ENCODE measurements around the gene COL6A5. TPM values are rescaled to one million over a fixed set of nuclear protein-coding genes. Genes with fewer than 3 reads are reported as not detected.
"Not testable (repeated sequence)": the region's sequence is repeated elsewhere in the genome, so short reads cannot be mapped to it uniquely, and the experiment has no call there.

COL6A5 gene
- total RNA-seq, 1 experiment from 2014 or later = 0.32 TPM

DNA sequence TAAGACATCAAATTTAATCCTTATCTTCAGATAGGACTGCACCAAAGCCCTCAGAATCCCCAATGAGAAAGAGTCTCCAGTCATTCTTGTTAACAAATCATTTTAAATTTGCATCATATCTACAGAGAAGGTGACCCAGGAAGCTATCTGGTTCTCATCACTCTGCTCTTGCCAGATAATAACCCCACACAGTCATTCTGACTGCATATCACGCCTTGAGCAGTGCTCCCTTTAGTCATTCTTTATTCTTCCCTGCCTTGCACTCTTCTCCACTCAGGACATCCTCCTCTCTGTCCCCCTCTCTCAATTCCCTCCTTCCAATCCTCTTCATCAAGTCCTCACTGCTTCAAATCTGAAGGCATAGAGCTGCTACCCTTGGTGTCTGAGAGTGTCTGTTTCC is 87.8 kb downstream of the COL6A5 start:
- H3K9me3 ChIP-seq (ENCODE audit: low read depth, low read length, poor library complexity, severe bottlenecking) = no peaks in the 10 kb centered on the region
- no peak for DNase-seq (ENCODE audit: low spot score)
- H3K36me3 ChIP-seq (ENCODE audit: insufficient read depth, low read length, poor library complexity, severe bottlenecking) = no peaks in the 10 kb centered on the region
- no peak overlapping the region for H3K27ac ChIP-seq (ENCODE audit: low read depth, low read length, poor library complexity, severe bottlenecking)
- TF ChIP-seq EZH2 (IDR thresholded peaks at IDR 0.05; ENCODE audit: borderline replicate concordance, low read depth, low read length, poor library complexity, severe bottlenecking) = no peak
- TF ChIP-seq, protein P1, sequence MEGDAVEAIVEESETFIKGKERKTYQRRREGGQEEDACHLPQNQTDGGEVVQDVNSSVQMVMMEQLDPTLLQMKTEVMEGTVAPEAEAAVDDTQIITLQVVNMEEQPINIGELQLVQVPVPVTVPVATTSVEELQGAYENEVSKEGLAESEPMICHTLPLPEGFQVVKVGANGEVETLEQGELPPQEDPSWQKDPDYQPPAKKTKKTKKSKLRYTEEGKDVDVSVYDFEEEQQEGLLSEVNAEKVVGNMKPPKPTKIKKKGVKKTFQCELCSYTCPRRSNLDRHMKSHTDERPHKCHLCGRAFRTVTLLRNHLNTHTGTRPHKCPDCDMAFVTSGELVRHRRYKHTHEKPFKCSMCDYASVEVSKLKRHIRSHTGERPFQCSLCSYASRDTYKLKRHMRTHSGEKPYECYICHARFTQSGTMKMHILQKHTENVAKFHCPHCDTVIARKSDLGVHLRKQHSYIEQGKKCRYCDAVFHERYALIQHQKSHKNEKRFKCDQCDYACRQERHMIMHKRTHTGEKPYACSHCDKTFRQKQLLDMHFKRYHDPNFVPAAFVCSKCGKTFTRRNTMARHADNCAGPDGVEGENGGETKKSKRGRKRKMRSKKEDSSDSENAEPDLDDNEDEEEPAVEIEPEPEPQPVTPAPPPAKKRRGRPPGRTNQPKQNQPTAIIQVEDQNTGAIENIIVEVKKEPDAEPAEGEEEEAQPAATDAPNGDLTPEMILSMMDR (conservative IDR thresholded peaks at IDR 0.05; ENCODE audit: low read depth, low read length) = no peak
- H3K27me3 ChIP-seq (replicated peaks; ENCODE audit: insufficient read depth, low read depth, low read length, poor library complexity) = peaks cover 17% of the 10 kb centered on the region
- CTCF ChIA-PET = no interaction called here
- POLR2A ChIA-PET (ENCODE audit: low non-redundant PET) = no interaction called here
- intact Hi-C loops (cut with micrococcal nuclease; ENCODE audit: unreplicated experiment) = no loop called here
- H3K4me1 ChIP-seq (ENCODE audit: insufficient read depth, low read length, poor library complexity, severe bottlenecking) = no peaks in the 10 kb centered on the region
- H3K4me3 ChIP-seq (ENCODE audit: low read depth, low read length, poor library complexity, severe bottlenecking) = no peak overlapping the region
- no TSS peak for BruUV-seq (replicated peaks)

DNA sequence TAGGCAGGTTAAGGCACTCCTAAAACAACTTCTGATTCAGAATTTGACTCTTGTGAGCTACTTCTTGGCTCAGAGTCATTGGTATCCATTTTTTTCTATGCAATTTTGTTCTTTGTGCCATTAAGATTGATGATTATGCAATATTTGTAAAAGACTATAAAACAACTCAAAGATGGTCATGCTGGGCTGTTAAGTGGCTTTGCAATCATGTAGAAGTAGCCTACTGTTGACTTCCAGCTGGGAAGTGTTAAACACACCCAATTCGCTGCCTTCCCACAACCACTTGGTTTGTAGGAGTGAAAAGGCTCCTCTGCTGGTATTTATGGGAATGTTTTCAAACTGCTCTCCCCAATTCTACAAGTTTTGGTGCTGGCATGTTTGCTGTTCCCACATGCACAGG is 96.8 kb downstream of the COL6A5 start:
- DNase-seq (ENCODE audit: low spot score) = peak; percentile 71
- Histone ChIP-seq H3K36me3 (ENCODE audit: insufficient read depth, low read length, poor library complexity, severe bottlenecking) (no peaks in the 10 kb centered on the region), H3K27ac (ENCODE audit: low read depth, low read length, poor library complexity, severe bottlenecking) (no peak overlapping the region), H3K4me1 (ENCODE audit: insufficient read depth, low read length, poor library complexity, severe bottlenecking) (no peaks in the 10 kb centered on the region), H3K27me3 (replicated peaks; ENCODE audit: insufficient read depth, low read depth, low read length, poor library complexity) (peaks cover 27% of the 10 kb centered on the region), H3K9me3 (ENCODE audit: low read depth, low read length, poor library complexity, severe bottlenecking) (no peaks in the 10 kb centered on the region), H3K4me3 (ENCODE audit: low read depth, low read length, poor library complexity, severe bottlenecking) (no peak overlapping the region)
- no TSS peak for BruUV-seq (replicated peaks)
- TF ChIP-seq EZH2 (IDR thresholded peaks at IDR 0.05; ENCODE audit: borderline replicate concordance, low read depth, low read length, poor library complexity, severe bottlenecking) = no peak
- TF ChIP-seq, protein P1 (conservative IDR thresholded peaks at IDR 0.05; ENCODE audit: low read depth, low read length) = no peak
- intact Hi-C loops (cut with micrococcal nuclease; ENCODE audit: unreplicated experiment) = no loop called here
- ChIA-PET CTCF (no interaction called here), POLR2A (ENCODE audit: low non-redundant PET) (no interaction called here)

DNA sequence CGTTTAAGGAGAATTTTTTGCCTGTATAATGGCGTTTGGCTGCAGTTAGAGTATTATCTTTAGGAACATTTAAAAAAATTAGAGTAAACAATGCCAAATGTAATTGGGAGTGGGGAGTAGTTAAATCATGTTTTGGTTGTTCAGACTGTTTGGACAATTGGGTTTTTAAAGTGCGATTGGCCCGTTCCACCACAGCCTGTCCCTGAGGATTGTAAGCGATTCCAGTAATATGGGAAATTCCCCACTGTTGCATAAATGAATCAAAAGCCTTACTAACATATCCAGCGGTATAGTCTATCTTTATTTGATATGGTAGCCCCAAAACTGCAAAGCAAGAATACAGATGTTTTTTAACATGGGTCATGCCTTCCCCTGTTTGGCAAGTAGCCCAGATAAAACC is 101.4 kb downstream of the COL6A5 start:
- H3K4me3 ChIP-seq (ENCODE audit: low read depth, low read length, poor library complexity, severe bottlenecking); H3K4me1 ChIP-seq (ENCODE audit: insufficient read depth, low read length, poor library complexity, severe bottlenecking); H3K27me3 ChIP-seq (replicated peaks; ENCODE audit: insufficient read depth, low read depth, low read length, poor library complexity); BruUV-seq (replicated peaks); CTCF ChIA-PET; H3K27ac ChIP-seq (ENCODE audit: low read depth, low read length, poor library complexity, severe bottlenecking); H3K36me3 ChIP-seq (ENCODE audit: insufficient read depth, low read length, poor library complexity, severe bottlenecking); H3K9me3 ChIP-seq (ENCODE audit: low read depth, low read length, poor library complexity, severe bottlenecking); POLR2A ChIA-PET (ENCODE audit: low non-redundant PET); intact Hi-C loops (cut with micrococcal nuclease; ENCODE audit: unreplicated experiment); DNase-seq (ENCODE audit: low spot score): not testable (repeated sequence)

DNA sequence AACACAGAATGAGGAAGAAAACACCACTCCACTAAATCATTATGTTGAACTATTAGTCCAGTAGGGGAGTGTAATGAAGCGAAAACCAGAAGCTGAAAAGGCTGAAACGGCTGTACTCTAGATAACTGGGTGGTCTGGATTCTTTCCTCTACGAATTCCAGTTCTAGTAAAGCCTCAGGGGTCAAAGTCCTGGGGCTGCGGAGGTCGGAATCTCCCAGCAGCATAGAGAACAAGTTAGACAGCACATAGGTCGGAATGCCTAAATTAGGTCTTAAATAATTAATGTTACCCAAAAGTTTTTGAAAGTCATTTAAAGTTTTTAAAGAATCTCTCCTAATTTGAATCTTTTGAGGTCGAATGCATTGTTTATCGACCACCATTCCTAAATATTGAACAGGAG is 102.7 kb downstream of the COL6A5 start:
- H3K27me3 ChIP-seq (replicated peaks; ENCODE audit: insufficient read depth, low read depth, low read length, poor library complexity); H3K9me3 ChIP-seq (ENCODE audit: low read depth, low read length, poor library complexity, severe bottlenecking); DNase-seq (ENCODE audit: low spot score); H3K36me3 ChIP-seq (ENCODE audit: insufficient read depth, low read length, poor library complexity, severe bottlenecking); H3K4me3 ChIP-seq (ENCODE audit: low read depth, low read length, poor library complexity, severe bottlenecking); H3K4me1 ChIP-seq (ENCODE audit: insufficient read depth, low read length, poor library complexity, severe bottlenecking); CTCF ChIA-PET; POLR2A ChIA-PET (ENCODE audit: low non-redundant PET); intact Hi-C loops (cut with micrococcal nuclease; ENCODE audit: unreplicated experiment); H3K27ac ChIP-seq (ENCODE audit: low read depth, low read length, poor library complexity, severe bottlenecking); BruUV-seq (replicated peaks): not testable (repeated sequence)

All from A673 (cell line).